Activated CD4-positive, alpha-beta memory T cell treated with anti-CD3 and anti-CD28 coated beads for 36 hours (primary cell): ENCODE results near the gene SH3BGRL. TPM values are rescaled to one million over a fixed set of nuclear protein-coding genes. Genes with fewer than 3 reads are reported as not detected.

Source experiments
- CTCF ChIA-PET: fragments of 350-600 bp; sonication (Branson Sonifier 250); formaldehyde crosslinking; loops from one replicate; lab custom pipeline; 2021; ENCODE audit warnings: antibody characterized with exemption, inconsistent platforms; lab: Charles Lee
- POLR2A ChIA-PET: fragments of 350-600 bp; sonication (Branson Sonifier 250); formaldehyde crosslinking; loops from one replicate; lab custom pipeline; 2021; ENCODE audit warnings: antibody characterized with exemption; lab: Charles Lee
- DNase-seq: peaks from one replicate; pipeline ENCODE4 v3.0.0-alpha.2; 2020
- H3K27ac Mint-ChIP-seq: one replicate; pipeline ENCODE4 v1.8.0; 2021; ENCODE audit warnings: mixed read lengths
- H3K27me3 Mint-ChIP-seq: one replicate; pipeline ENCODE4 v1.8.0; 2021; ENCODE audit warnings: mixed read lengths
- H3K36me3 Mint-ChIP-seq: one replicate; pipeline ENCODE4 v1.8.0; 2021; ENCODE audit warnings: mixed read lengths
- H3K4me1 Mint-ChIP-seq: one replicate; pipeline ENCODE4 v1.8.0; 2021; ENCODE audit warnings: low read depth, mixed read lengths
- H3K4me3 Mint-ChIP-seq: one replicate; pipeline ENCODE4 v1.8.0; 2021; ENCODE audit warnings: mild to moderate bottlenecking, mixed read lengths
- H3K9me3 Mint-ChIP-seq: one replicate; pipeline ENCODE4 v1.8.0; 2021; ENCODE audit warnings: mixed read lengths
- intact Hi-C: fragments of 100-400 bp; cut with micrococcal nuclease; formaldehyde crosslinking; loops from one replicate; pipeline ENCODE4 v1.15.1; 2023
- total RNA-seq, 2 experiments: library from RNA; stranded (reverse); gene quantifications; one replicate each; pipeline ENCODE4 v1.2.3, GENCODE V29; 2021

Gene SH3BGRL
- 10 to 100 TPM; 39.1 to 41.9 TPM for total RNA-seq

DNA sequence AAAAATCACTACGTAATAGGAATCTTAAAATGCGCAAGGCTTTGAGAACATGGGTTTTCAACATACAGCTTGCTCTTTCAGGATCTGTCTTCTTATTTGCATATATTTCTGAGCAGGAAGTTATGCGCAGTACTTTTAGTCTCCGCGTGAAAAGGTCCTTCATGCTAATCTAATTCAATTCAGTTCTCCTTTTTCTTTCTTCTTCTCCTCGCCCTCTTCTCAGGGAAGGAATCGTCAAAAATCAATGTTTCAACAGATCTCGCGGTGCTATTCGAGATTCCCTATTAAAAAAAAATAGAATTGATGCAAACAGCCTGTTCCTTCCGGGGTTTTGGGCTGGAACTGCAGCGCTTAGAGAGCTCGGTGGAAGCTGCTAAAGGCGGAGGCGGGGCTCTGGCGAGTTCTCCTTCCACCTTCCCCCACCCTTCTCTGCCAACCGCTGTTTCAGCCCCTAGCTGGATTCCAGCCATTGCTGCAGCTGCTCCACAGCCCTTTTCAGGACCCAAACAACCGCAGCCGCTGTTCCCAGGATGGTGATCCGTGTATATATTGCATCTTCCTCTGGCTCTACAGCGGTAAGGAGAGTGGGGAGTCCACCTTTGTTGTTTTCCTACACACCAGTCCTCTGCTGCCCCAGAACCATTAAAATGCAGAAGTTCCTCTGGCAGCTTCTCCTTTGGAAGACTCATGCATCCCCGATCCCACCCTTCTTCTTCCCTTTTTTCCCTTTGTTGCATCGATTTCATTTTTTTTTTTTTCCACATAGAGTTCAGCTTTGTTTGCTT is at the start of gene SH3BGRL, which contains the start of gene HMGN5:
Gene SH3BGRL, plus strand, starts transcription at position 432 of the 785 bp plus-strand sequence. Its CDS starts 99 bp downstream, at position 531.
Gene HMGN5, minus strand, starts transcription at position 243 of the 785 bp plus-strand sequence. CDS start 80,364 bp downstream, outside the sequence.
- Mint-ChIP-seq H3K9me3 (no peaks in the 10 kb centered on the region), H3K27me3 (no peaks in the 10 kb centered on the region), H3K27ac (peak within 1 kb of the TSS; percentile 92), H3K4me1 (peaks cover 28% of the 10 kb centered on the region), H3K36me3 (peaks cover 4% of the 10 kb centered on the region), H3K4me3 (peak within 1 kb of the TSS; percentile 95)
- CTCF ChIA-PET, result interaction anchor here (0.6 to 2.1 kb wide), 6 partner anchors 15 to 1575 kb away, joined by 3 to 7 read pairs (median 4); no protein-coding TSS in a partner anchor
- peak; percentile 78 for DNase-seq
- intact Hi-C loops, result loop anchor here (1.0 to 2.0 kb wide), 4 partner anchors 57 to 393 kb away; partner anchors contain the start of gene BRWD3
- POLR2A ChIA-PET, result no interaction called here

DNA sequence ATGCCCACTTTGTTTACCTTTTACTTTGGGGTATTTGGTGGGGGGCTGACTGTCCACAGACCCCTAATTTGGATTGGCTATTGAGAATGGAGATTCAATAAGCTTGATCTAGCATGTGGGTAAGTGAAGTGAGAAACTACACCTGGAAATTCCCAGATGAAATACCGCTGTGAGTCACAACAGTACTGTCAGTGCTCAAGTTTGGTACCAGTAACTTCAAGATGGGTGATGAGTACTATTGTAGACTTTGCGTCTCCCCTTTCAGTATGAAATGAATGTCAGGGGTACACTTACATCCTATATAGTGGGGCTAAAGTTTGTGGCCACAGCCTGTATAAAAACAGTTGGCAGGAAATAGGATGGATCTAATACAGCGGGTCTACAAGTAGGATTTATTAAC is 33.5 kb upstream of the SH3BGRL start:
- intact Hi-C loops, result no loop called here
- Mint-ChIP-seq H3K4me1 (no peaks in the 10 kb centered on the region), H3K9me3 (no peaks in the 10 kb centered on the region), H3K27me3 (no peaks in the 10 kb centered on the region), H3K4me3 (no peak overlapping the region), H3K27ac (no peak overlapping the region), H3K36me3 (no peaks in the 10 kb centered on the region)
- ChIA-PET CTCF (no interaction called here), POLR2A (no interaction called here)
- no peak for DNase-seq

- intact Hi-C loops, result loop anchor here (1.0 kb wide), 1 partner anchor 203 kb away; no protein-coding TSS in a partner anchor
- H3K4me3 Mint-ChIP-seq, result no peak overlapping the region
- H3K4me1 Mint-ChIP-seq, result no peaks in the 10 kb centered on the region
- no peak for DNase-seq
- no peaks in the 10 kb centered on the region for H3K9me3 Mint-ChIP-seq
- no peak overlapping the region for H3K27ac Mint-ChIP-seq
- ChIA-PET CTCF (interaction anchor here (1.1 kb wide), 1 partner anchor 27 kb away, joined by 4 read pairs; the partner anchor contains the start of genes HMGN5 and SH3BGRL), POLR2A (no interaction called here)
- no peaks in the 10 kb centered on the region for H3K27me3 Mint-ChIP-seq
- H3K36me3 Mint-ChIP-seq, result no peaks in the 10 kb centered on the region
Observed at GRCh38 chrX:81174286-81174685, 27.6 kb upstream of the SH3BGRL start.

- DNase-seq, result no peak
- ChIA-PET POLR2A (no interaction called here), CTCF (interaction anchor here (0.6 to 1.4 kb wide), 8 partner anchors 10 to 318 kb away, joined by 3 to 7 read pairs (median 3); no protein-coding TSS in a partner anchor)
- Mint-ChIP-seq H3K4me3 (no peak overlapping the region), H3K4me1 (no peaks in the 10 kb centered on the region), H3K27ac (no peak overlapping the region), H3K27me3 (no peaks in the 10 kb centered on the region), H3K9me3 (no peaks in the 10 kb centered on the region), H3K36me3 (no peaks in the 10 kb centered on the region)
- intact Hi-C loops, result loop anchor here (10.0 kb wide), 1 partner anchor 320 kb away; no protein-coding TSS in a partner anchor
Observed at GRCh38 chrX:81195259-81195658, 6.6 kb upstream of the SH3BGRL start.

- CTCF ChIA-PET, result interaction anchor here (0.7 to 1.4 kb wide), 8 partner anchors 11 to 319 kb away, joined by 3 to 7 read pairs (median 3); no protein-coding TSS in a partner anchor
- no peak overlapping the region for H3K4me3 Mint-ChIP-seq
- no peak overlapping the region for H3K27ac Mint-ChIP-seq
- H3K9me3 Mint-ChIP-seq, result no peaks in the 10 kb centered on the region
- DNase-seq, result peak; percentile 60
- no peaks in the 10 kb centered on the region for H3K4me1 Mint-ChIP-seq
- H3K36me3 Mint-ChIP-seq, result no peaks in the 10 kb centered on the region
- POLR2A ChIA-PET, result no interaction called here
- intact Hi-C loops, result loop anchor here (10.0 kb wide), 1 partner anchor 321 kb away; no protein-coding TSS in a partner anchor
- no peaks in the 10 kb centered on the region for H3K27me3 Mint-ChIP-seq
Observed at GRCh38 chrX:81195712-81196111, 6.2 kb upstream of the SH3BGRL start.

DNA sequence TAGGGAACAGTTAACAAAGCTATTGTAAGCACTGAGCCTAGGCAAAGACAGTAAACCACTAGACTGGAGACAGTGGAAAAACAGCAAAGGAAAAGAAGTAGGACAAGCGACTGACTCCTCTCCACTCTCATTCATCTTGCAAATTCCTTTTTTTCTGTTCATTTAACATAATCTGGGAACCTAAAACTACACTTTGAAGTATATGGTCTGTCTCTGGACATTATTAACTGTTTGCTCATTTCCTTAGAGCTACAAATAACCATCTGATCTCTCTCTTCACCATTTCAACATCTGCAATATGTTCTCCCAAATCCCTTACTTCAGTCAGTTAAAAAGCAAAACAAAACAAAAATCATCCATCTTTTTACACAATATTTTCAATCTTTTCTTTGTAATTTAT is 831 bp upstream of the SH3BGRL start:
- H3K9me3 Mint-ChIP-seq, result no peaks in the 10 kb centered on the region
- CTCF ChIA-PET, result interaction anchor here (1.0 to 2.1 kb wide), 3 partner anchors 16 to 80 kb away, joined by 3 to 7 read pairs (median 4); no protein-coding TSS in a partner anchor
- H3K4me3 Mint-ChIP-seq, result peak overlapping the region; percentile 95
- H3K36me3 Mint-ChIP-seq, result peaks cover 4% of the 10 kb centered on the region
- H3K4me1 Mint-ChIP-seq, result peaks cover 23% of the 10 kb centered on the region
- no peak for DNase-seq
- POLR2A ChIA-PET, result no interaction called here
- no peaks in the 10 kb centered on the region for H3K27me3 Mint-ChIP-seq
- intact Hi-C loops, result loop anchor here (1.0 kb wide), 2 partner anchors 80 to 392 kb away; partner anchors contain the start of gene BRWD3
- peak overlapping the region; percentile 92 for H3K27ac Mint-ChIP-seq

GRCh38 chrX:81202456-81202819 is 536 bp downstream of the SH3BGRL start:
- no peak for DNase-seq
- H3K4me1 Mint-ChIP-seq, result peaks cover 28% of the 10 kb centered on the region
- H3K27ac Mint-ChIP-seq, result peak overlapping the region; percentile 92
- intact Hi-C loops, result loop anchor here (2.0 kb wide), 2 partner anchors 56 to 66 kb away; no protein-coding TSS in a partner anchor
- peak overlapping the region; percentile 95 for H3K4me3 Mint-ChIP-seq
- peaks cover 4% of the 10 kb centered on the region for H3K36me3 Mint-ChIP-seq
- no peaks in the 10 kb centered on the region for H3K27me3 Mint-ChIP-seq
- CTCF ChIA-PET, result interaction anchor here (0.6 to 2.1 kb wide), 5 partner anchors 14 to 1575 kb away, joined by 3 to 7 read pairs (median 3); no protein-coding TSS in a partner anchor
- POLR2A ChIA-PET, result no interaction called here
- no peaks in the 10 kb centered on the region for H3K9me3 Mint-ChIP-seq

GRCh38 chrX:81202943-81203342 is 1.0 kb downstream of the SH3BGRL start:
- Mint-ChIP-seq H3K27ac (peak overlapping the region; percentile 92), H3K4me1 (peaks cover 31% of the 10 kb centered on the region), H3K36me3 (peaks cover 6% of the 10 kb centered on the region), H3K9me3 (no peaks in the 10 kb centered on the region), H3K4me3 (peak overlapping the region; percentile 95), H3K27me3 (no peaks in the 10 kb centered on the region)
- no peak for DNase-seq
- intact Hi-C loops, result loop anchor here (2.0 kb wide), 2 partner anchors 56 to 66 kb away; no protein-coding TSS in a partner anchor
- POLR2A ChIA-PET, result no interaction called here
- CTCF ChIA-PET, result interaction anchor here (1.4 to 2.1 kb wide), 2 partner anchors 82 to 175 kb away, joined by 3 to 7 read pairs; no protein-coding TSS in a partner anchor

GRCh38 chrX:81205551-81205950 is 3.6 kb downstream of the SH3BGRL start:
- H3K4me1 Mint-ChIP-seq, result peaks cover 36% of the 10 kb centered on the region
- no peak overlapping the region for H3K4me3 Mint-ChIP-seq
- peaks cover 6% of the 10 kb centered on the region for H3K36me3 Mint-ChIP-seq
- CTCF ChIA-PET, result no interaction called here
- H3K27me3 Mint-ChIP-seq, result no peaks in the 10 kb centered on the region
- intact Hi-C loops, result no loop called here
- no peak overlapping the region for H3K27ac Mint-ChIP-seq
- DNase-seq, result no peak
- POLR2A ChIA-PET, result no interaction called here
- no peaks in the 10 kb centered on the region for H3K9me3 Mint-ChIP-seq

DNA sequence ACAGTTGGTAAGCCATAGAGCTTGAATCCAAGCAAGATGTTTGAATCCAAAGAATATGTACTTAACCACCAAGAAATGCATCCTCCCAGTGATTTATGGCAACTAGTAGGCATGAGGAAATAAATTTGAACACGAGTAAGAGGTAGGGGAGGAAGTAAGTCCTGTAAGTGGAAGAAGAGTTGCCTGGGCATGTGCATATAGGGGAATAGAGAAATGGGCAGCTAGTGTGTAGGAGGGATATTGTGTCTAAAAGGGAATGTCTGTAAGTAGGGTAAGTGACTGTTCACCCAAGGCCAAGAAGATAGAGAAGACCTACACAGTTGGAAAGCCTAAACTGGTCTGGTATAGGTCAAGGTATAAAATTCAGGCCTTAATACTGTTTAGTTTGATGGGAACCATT is 4.6 kb downstream of the SH3BGRL start:
- Mint-ChIP-seq H3K36me3 (peaks cover 6% of the 10 kb centered on the region), H3K4me1 (peaks cover 29% of the 10 kb centered on the region), H3K4me3 (no peak overlapping the region), H3K27ac (no peak overlapping the region), H3K9me3 (no peaks in the 10 kb centered on the region), H3K27me3 (no peaks in the 10 kb centered on the region)
- ChIA-PET POLR2A (no interaction called here), CTCF (interaction anchor here (1.0 kb wide), 1 partner anchor 11 kb away, joined by 5 read pairs; no protein-coding TSS in a partner anchor)
- no peak for DNase-seq
- intact Hi-C loops, result no loop called here

- intact Hi-C loops, result no loop called here
- Mint-ChIP-seq H3K27me3 (no peaks in the 10 kb centered on the region), H3K27ac (no peak overlapping the region), H3K4me3 (no peak overlapping the region), H3K4me1 (peaks cover 26% of the 10 kb centered on the region), H3K36me3 (peaks cover 7% of the 10 kb centered on the region), H3K9me3 (no peaks in the 10 kb centered on the region)
- ChIA-PET CTCF (no interaction called here), POLR2A (no interaction called here)
- no peak for DNase-seq
Observed at GRCh38 chrX:81208916-81209315, 7.0 kb downstream of the SH3BGRL start.

GRCh38 chrX:81215685-81216084 is 13.8 kb downstream of the SH3BGRL start:
- DNase-seq, result no peak
- Mint-ChIP-seq H3K9me3 (no peaks in the 10 kb centered on the region), H3K27me3 (no peaks in the 10 kb centered on the region), H3K4me1 (peaks cover 32% of the 10 kb centered on the region), H3K4me3 (no peak overlapping the region), H3K27ac (no peak overlapping the region), H3K36me3 (peaks cover 4% of the 10 kb centered on the region)
- intact Hi-C loops, result no loop called here
- ChIA-PET POLR2A (no interaction called here), CTCF (no interaction called here)
